ENCODE results near the gene SFTA2. TPM values are rescaled to one million over a fixed set of nuclear protein-coding genes. Genes with fewer than 3 reads are reported as not detected.
"Not testable (repeated sequence)": the region's sequence is repeated elsewhere in the genome, so short reads cannot be mapped to it uniquely, and the experiment has no call there.

Gene SFTA2
- total RNA-seq, 2 donors from 2014 or later: not detected

- H3K4me1 Mint-ChIP-seq: no peaks in the 10 kb centered on the region
- no peak overlapping the region for H3K9ac ChIP-seq (ENCODE audit: extremely low read depth, low read length, poor library complexity, severe bottlenecking)
- H3K4me3 ChIP-seq (ENCODE audit: low read length): no peak overlapping the region
- H3K27ac ChIP-seq (ENCODE audit: low read depth, low read length): no peak overlapping the region
- H3K36me3 ChIP-seq (ENCODE audit: control insufficient read depth, insufficient read depth, low read length): peaks cover 14% of the 10 kb centered on the region
- no peaks in the 10 kb centered on the region for H3K4me1 ChIP-seq (ENCODE audit: control insufficient read depth, insufficient read depth, low read length)
- DNase-seq: no peak
- H3K9me3 ChIP-seq (ENCODE audit: control insufficient read depth, low read length): no peaks in the 10 kb centered on the region
- H3K9me3 Mint-ChIP-seq: no peaks in the 10 kb centered on the region
- H3K4me3 Mint-ChIP-seq: no peak overlapping the region
- H3K27me3 ChIP-seq (ENCODE audit: control insufficient read depth, insufficient read depth, low read length, poor library complexity, severe bottlenecking): no peaks in the 10 kb centered on the region
- no peaks in the 10 kb centered on the region for H3K27me3 Mint-ChIP-seq (ENCODE audit: insufficient read depth)
- H3K36me3 Mint-ChIP-seq (ENCODE audit: low read depth): peaks cover 23% of the 10 kb centered on the region
- 58 to 74% methylated on average over 4 to 5 of the region's 5 CpGs for WGBS, 2 experiments (ENCODE audit: insufficient coverage in 1 of 2, insufficient read length in 1 of 2)
- H3K27ac Mint-ChIP-seq: no peak overlapping the region
- TF ChIP-seq CTCF (conservative IDR thresholded peaks at IDR 0.05): no peak
Observed at GRCh38 chr6:30902709-30903108, 29.3 kb downstream of the SFTA2 start.

GRCh38 chr6:30902196-30902595, 29.8 kb downstream of the SFTA2 start:
- H3K27ac Mint-ChIP-seq; H3K9me3 Mint-ChIP-seq; H3K4me1 Mint-ChIP-seq; H3K9me3 ChIP-seq (ENCODE audit: control insufficient read depth, low read length); H3K4me3 ChIP-seq (ENCODE audit: low read length); H3K27ac ChIP-seq (ENCODE audit: low read depth, low read length); H3K4me3 Mint-ChIP-seq; H3K4me1 ChIP-seq (ENCODE audit: control insufficient read depth, insufficient read depth, low read length); H3K27me3 Mint-ChIP-seq (ENCODE audit: insufficient read depth); H3K9ac ChIP-seq (ENCODE audit: extremely low read depth, low read length, poor library complexity, severe bottlenecking); DNase-seq; H3K27me3 ChIP-seq (ENCODE audit: control insufficient read depth, insufficient read depth, low read length, poor library complexity, severe bottlenecking): not testable (repeated sequence)
- WGBS, 2 experiments (ENCODE audit: insufficient coverage in 1 of 2, insufficient read length in 1 of 2): 81 to 91% methylated on average over 9 of the region's 9 CpGs
- peaks cover 25% of the 10 kb centered on the region for H3K36me3 Mint-ChIP-seq (ENCODE audit: low read depth)
- peaks cover 17% of the 10 kb centered on the region for H3K36me3 ChIP-seq (ENCODE audit: control insufficient read depth, insufficient read depth, low read length)

GRCh38 chr6:30901436-30901835, 30.5 kb downstream of the SFTA2 start:
- Histone ChIP-seq H3K9ac (ENCODE audit: extremely low read depth, low read length, poor library complexity, severe bottlenecking) (no peak overlapping the region), H3K27me3 (ENCODE audit: control insufficient read depth, insufficient read depth, low read length, poor library complexity, severe bottlenecking) (no peaks in the 10 kb centered on the region), H3K36me3 (ENCODE audit: control insufficient read depth, insufficient read depth, low read length) (peaks cover 22% of the 10 kb centered on the region), H3K27ac (ENCODE audit: low read depth, low read length) (no peak overlapping the region), H3K4me1 (ENCODE audit: control insufficient read depth, insufficient read depth, low read length) (no peaks in the 10 kb centered on the region), H3K9me3 (ENCODE audit: control insufficient read depth, low read length) (no peaks in the 10 kb centered on the region), H3K4me3 (ENCODE audit: low read length) (no peak overlapping the region)
- Mint-ChIP-seq H3K4me1 (no peaks in the 10 kb centered on the region), H3K9me3 (no peaks in the 10 kb centered on the region), H3K4me3 (no peak overlapping the region), H3K27ac (no peak overlapping the region), H3K36me3 (ENCODE audit: low read depth) (peaks cover 29% of the 10 kb centered on the region), H3K27me3 (ENCODE audit: insufficient read depth) (no peaks in the 10 kb centered on the region)
- TF ChIP-seq CTCF (conservative IDR thresholded peaks at IDR 0.05): no peak
- DNase-seq: no peak

GRCh38 chr6:30900863-30901417, 31.0 kb downstream of the SFTA2 start:
- H3K36me3 Mint-ChIP-seq (ENCODE audit: low read depth): peaks cover 33% of the 10 kb centered on the region
- no peaks in the 10 kb centered on the region for H3K4me1 Mint-ChIP-seq

More at GRCh38 chr6:30900863-30901417, 31.0 kb downstream of the SFTA2 start:
- Mint-ChIP-seq H3K27ac (no peak overlapping the region), H3K4me3 (no peak overlapping the region), H3K9me3 (no peaks in the 10 kb centered on the region), H3K27me3 (ENCODE audit: insufficient read depth) (no peaks in the 10 kb centered on the region)
- H3K9ac ChIP-seq (ENCODE audit: extremely low read depth, low read length, poor library complexity, severe bottlenecking): no peak overlapping the region
- TF ChIP-seq CTCF (conservative IDR thresholded peaks at IDR 0.05): no peak
- 83% methylated on average over 1 of the region's 1 CpG; no CpG with 5 or more reads in 1 of the 2 experiments for WGBS, 2 experiments (ENCODE audit: insufficient coverage in 1 of 2, insufficient read length in 1 of 2)
- no peaks in the 10 kb centered on the region for H3K27me3 ChIP-seq (ENCODE audit: control insufficient read depth, insufficient read depth, low read length, poor library complexity, severe bottlenecking)
- no peak overlapping the region for H3K27ac ChIP-seq (ENCODE audit: low read depth, low read length)
- H3K9me3 ChIP-seq (ENCODE audit: control insufficient read depth, low read length): no peaks in the 10 kb centered on the region
- no peak overlapping the region for H3K4me3 ChIP-seq (ENCODE audit: low read length)
- no peak for DNase-seq
- H3K36me3 ChIP-seq (ENCODE audit: control insufficient read depth, insufficient read depth, low read length): peaks cover 22% of the 10 kb centered on the region
- no peaks in the 10 kb centered on the region for H3K4me1 ChIP-seq (ENCODE audit: control insufficient read depth, insufficient read depth, low read length)

Data from endodermal cell (in vitro differentiated cells).